GM21526 (cell line): ENCODE data around the gene ZNF536.
"Not testable (repeated sequence)": the region's sequence is repeated elsewhere in the genome, so short reads cannot be mapped to it uniquely, and the experiment has no call there.

Experiments used
- ATAC-seq: cut with Tn5 transposase; IDR thresholded peaks from one replicate; pipeline ENCODE4 v1.9.1; 2021; ENCODE audit warnings: moderate library complexity; ENCODE audit not compliant: unreplicated experiment, low FRiP score

Gene ZNF536

DNA sequence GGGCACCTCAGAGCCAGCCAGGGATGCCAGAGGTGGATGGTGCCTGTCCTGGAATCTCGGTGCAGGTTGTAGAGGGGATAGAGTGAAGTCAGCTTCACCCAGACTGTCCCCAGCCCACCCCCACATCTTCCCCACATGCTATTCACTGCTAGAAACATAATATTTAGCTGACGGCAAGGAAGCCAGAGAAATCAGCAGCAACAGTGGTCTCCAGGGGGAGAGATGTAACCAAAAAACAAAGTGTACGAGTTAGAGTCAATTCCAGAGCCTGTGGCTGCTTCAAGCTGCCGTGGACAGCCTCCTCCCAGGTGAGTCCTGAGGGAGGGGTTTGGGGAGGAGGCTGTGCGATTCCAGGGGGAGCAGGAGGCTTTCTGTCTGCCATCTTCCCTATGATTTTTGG is 97.6 kb downstream of the ZNF536 start:
- ATAC-seq: no peak

DNA sequence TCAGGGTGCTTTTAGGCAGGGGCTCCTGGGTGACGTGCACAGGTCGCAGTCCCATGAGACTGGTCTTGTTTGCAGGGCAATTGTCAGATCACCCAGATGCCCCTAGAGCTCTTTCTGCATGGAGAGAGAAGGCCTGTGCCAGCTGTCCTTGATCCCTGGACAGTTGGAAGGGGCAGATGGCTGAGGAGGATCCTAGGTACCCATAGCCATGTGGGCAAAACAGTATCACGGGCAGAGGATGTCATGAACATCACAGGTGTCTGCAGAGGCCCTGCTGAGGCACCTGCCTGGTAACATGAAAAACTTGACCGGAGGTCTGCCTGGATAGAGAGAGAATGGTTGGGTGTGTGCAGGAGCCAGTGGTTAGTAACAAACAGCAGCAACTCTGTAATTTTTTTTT is 99.3 kb downstream of the ZNF536 start:
- ATAC-seq: no peak

DNA sequence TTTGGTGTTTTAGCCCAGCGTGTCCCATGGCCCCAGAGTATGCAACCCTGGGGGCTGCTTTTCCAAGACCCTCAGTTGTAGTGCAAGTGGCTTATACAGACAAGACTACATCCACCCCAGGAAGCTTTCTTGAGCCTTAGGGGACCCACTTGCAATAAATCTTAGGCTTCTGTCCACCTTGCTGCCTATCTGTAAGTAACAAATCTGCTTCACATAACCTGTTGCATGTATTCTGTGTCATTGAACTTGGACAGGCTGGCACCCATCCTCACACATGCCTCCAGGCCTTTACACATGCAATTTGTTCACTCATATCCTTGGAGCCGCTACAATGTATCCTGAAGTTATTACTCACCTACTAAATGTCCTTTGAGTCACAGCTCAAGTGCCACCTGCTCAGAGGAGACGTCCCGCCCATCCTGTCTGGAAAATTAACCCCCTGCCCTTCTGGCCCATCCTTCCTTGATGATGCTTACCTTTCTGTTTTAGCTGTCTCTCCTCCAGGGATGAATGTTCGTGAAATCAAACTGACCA is 101.2 kb downstream of the ZNF536 start:
- no peak for ATAC-seq

DNA sequence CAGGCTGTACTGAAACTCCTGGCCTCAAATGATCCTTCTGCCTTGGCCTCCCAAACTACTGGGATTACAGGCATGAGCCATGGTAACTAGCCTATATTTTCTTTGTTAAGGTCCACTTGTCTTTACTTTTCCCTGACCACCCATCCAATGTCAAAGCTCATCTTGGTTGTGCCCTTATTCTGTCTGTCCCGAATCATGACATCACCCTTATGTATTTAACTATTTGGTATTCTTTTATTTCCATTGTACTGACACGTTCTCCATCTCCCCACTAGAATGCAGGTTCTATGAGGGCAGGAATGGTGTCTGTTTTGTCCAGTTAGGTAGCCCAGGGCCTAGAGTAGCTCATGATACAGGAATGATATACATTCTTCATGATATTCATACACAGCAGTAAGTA is 104.8 kb downstream of the ZNF536 start:
- no peak for ATAC-seq

DNA sequence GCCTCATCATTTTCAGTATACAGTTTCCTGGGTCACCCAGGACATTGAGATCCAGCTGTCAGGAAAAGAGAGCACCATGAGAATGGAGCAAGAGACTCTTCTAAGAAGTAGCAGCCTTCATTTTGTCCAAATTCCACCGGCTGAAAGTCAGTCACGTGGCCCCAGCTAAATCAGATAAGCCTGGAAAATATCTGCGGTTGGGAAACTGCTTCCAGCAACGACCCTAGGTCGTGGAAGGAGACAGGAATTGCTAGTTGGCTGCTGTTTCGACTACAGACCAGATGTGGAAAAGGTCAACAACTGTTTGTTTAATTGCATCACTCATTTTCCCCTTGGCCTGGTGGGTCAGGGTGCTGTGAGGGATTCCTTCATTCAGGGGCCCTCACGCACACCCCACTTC is 107.0 kb downstream of the ZNF536 start:
- no peak for ATAC-seq

DNA sequence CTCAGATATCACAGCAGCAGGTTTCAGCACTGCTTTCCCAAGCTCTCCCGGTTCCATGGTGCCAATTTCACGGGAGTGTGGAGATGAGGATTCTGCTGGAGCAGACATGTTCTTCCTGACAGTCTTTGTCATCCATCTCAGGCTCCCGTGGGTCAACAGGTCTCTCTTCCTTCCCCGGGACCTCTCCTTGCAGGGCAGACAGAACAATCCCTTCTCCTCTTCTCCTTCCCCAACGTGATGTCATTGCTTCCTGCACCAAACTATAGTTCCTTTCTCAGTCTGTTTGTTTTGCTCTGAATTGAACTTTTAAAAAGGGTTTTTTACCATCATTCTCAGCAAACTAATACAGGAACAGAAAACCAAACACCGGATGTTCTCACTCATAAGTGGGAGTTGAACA is 107.9 kb downstream of the ZNF536 start:
- no peak for ATAC-seq

DNA sequence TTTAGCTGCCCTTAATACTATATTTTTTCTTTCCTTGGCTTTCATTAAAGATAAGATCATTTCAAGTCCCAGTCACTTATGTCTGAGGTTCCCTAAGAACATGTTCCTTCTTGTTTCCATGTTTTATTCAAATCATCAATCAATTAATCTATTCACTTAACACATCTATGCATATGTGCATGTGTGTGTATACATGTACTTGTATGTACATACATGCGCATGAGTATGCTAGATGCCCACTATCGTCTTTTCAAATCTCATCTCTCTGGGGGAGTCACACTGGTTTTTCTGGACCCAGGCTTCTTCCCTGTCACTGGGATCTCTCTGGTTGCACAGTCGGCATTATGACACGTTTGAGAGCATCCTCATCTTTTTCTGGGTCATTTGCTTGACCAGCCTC is 108.9 kb downstream of the ZNF536 start:
- no peak for ATAC-seq

DNA sequence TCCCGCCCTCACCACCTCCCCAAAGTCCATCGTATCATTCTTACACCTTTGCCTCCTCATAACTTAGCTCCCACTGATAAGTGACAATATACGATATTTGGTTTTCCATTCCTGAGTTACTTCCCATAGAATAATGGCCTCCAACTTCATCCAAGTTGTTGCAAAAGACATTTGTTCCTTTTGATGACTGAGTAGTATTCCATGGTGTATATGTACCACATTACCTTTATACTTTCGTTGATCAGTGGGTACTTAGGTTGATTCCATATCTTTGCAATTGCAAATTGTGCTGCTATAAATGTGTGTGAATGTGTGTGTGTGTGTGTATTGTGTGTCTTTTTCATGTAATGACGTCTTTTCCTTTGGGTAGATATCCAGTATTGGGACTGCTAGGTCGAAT is 109.6 kb downstream of the ZNF536 start:
- ATAC-seq: no peak

DNA sequence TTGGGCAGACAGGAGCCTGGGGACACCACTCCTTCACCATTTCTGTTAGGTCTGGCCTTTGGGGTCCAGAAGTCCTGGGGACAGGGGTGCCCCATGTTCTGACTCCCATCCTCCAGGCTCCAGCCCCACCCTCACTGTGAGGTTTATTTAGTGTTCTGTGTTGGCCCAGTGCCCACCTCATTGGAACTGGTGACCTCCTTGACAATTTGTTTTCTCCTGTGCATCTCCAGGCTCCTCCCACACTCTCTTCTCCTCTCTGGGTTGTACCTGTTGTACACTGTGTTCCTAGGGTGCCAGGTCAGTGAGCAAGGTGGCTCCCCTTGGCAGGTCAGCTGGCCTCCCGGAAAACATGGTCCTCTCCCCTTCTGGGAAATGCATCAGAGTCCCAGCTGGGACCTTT is 110.8 kb downstream of the ZNF536 start:
- no peak for ATAC-seq

DNA sequence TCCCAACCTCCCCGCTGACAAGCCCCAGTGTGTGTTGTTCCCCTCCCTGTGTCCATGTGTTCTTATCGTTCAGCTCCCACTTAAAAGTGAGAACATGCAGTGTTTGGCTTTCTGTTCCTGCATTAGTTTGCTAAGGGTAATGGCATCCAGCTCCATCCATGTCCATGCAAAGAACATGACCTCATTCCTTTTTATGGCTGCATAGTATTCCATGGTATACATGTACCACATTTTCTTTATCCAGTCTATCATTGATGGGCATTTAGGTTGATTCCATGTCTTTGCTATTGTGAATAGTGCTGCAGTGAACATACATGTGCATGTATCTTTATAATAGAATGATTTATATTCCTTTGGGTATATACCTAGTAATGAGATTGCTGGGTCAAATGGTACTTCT is 114.1 kb downstream of the ZNF536 start:
- ATAC-seq: not testable (repeated sequence)

DNA sequence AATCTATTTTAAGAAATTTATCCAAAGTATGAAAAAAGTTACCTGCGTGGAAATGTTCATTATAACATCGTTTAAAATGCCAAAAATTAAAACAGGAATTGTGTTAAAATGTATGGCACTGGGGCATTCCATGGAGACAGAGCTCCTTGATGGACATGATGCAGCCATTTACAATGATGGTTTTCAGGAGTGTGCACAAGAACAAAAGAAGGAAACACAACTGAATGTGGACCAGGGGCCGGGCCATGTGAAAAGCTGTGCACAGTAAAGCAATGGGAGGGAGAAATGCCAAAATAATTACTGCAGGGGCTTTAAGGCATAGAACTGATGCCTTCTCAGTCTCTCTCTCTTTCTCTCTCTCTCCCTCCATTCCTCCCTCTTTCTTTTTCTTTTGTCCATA is 115.0 kb downstream of the ZNF536 start:
- no peak for ATAC-seq

DNA sequence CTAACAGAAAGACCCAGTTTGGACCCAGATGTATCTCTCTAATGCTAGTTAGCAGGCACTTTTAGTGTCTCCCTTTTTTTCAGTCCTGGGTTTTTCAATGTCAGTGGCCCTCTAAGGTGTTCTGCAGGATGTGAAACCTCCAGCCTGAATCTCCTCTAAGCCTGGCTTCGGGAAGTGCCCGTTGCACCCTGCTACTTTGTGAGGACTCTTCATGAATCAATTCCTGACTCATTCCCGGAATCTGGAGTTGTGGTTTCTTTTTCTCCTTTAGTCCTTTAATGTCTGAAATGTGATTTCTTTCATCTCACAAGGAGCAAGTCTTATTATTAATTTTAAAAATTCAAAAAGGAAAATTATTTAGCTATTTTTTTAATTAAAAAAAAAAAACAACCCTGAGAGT is 116.0 kb downstream of the ZNF536 start:
- no peak for ATAC-seq

DNA sequence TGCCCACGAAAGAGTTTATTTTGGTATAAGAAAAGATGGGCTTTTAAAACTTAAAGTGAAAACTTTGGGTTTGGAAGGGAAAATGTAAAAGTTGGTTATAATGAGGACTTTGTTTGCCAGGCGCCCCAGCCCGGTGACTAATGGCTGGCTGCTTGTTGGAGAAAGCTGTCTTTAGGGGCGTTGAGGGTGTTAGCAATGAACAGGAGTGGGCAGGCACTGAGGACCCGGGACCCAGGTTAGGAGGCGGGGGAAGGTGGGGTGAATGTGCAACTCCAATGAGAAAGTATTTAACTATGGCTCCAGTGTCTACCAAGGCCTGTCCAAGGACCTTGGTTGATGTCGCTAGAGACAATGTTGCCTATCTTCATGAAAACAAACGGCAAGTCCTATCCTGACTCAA is 118.6 kb downstream of the ZNF536 start:
- no peak for ATAC-seq

DNA sequence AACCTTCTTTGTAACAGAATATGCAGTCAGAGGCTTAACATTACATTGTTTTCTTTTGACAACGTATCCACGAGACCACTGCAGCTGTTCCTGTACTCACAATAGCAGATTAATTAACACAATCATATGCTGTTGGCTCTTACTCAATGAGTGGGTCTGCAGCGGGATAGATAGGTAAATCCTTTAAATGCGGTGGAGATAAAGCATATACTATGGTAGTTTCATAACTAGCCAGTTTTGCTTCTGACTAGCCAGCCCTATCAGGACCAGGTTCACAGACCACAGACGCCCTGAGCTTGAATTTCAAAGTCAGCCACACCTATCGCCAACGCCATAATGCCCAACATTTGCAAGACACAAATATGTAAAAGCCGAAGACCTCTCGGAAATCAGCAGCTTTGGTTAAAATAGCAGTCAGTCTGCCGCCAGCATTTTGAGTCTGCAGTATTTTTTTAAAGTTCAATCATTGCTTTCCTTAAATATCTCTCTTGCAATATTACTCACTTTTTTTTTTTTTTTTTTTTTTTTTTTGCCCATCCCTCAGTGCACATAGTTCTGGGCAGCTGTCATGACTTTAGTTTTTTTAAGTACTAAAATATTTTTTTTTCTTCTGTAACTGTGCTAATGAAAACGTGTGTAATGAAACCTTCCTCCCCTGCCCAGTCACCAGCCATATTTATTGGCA is 120.5 kb downstream of the ZNF536 start:
- ATAC-seq: no peak

DNA sequence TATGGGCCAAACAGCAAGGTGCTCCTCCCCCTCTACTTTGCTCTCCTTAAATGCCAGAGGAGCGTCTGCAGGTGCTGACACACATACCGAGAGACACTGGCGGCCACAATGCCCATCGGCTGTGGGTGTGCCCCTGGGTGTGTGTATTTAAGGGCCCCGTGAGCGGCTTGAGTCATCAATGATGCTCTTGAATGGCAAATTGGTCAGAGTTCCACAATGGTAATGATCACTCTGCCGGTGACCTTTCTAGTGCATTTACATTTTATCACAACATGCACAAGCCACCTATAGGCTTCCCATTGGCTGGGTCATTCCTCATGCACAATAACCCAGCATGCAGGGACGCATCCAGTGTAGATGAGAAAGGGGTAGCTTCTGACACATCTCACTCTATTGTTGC is 124.8 kb downstream of the ZNF536 start:
- no peak for ATAC-seq

DNA sequence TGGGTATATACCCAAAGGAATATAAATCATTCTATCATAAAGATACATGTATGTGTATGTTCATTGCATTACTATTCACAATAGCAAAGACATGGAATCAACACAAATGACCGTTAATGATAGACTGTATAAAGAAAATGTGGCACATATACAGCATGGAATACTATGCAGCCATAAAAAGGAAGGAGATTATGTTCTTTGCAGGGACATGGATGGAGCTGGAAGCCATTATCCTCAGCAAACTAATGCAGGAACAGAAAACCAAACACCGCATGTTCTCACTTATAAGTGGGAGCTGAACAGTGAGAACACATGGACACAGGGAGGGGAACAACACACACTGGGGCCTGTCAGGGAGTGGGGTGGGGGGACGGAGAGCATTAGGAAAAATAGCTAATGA is 125.9 kb downstream of the ZNF536 start:
- ATAC-seq: not testable (repeated sequence)

DNA sequence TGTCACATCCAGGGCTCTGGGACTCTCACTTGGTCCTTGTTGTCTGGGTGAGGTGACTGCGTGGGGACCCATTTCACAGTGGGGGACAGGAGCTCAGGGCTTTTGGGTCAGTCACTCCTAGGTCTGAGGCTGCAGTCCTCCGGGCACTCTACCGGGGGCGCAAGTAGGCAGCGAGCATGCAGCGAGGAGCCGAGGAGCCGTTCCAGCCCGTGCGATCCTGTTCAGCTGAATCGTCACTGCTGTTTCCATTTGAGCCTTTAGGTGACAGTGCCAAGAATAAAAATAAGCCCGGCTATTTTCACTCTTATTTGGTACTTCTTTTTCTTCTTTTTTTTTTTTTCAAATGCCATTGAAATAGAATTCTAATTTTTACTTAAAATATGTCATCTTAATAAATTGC is 126.5 kb downstream of the ZNF536 start:
- no peak for ATAC-seq

DNA sequence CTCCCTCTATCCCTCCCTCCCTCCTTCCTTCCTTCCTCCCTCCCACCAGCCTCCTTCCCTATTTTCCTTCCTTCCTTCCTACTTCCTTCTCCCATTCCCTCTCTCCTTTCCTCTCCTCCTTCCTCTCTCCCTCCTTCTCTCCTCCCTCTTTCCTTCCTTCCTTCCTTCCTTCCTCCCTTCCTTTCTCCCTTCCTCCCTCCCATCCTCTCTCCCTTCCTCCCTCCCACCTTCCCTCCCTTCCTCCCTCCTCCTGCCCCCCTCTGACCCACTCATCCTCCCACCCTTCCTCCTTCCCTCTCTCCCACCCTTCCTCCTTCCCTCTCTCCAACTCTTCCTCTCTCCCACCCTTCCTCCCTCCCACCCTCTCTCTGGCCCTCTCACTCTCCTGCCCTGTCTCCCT is 132.1 kb downstream of the ZNF536 start:
- no peak for ATAC-seq

DNA sequence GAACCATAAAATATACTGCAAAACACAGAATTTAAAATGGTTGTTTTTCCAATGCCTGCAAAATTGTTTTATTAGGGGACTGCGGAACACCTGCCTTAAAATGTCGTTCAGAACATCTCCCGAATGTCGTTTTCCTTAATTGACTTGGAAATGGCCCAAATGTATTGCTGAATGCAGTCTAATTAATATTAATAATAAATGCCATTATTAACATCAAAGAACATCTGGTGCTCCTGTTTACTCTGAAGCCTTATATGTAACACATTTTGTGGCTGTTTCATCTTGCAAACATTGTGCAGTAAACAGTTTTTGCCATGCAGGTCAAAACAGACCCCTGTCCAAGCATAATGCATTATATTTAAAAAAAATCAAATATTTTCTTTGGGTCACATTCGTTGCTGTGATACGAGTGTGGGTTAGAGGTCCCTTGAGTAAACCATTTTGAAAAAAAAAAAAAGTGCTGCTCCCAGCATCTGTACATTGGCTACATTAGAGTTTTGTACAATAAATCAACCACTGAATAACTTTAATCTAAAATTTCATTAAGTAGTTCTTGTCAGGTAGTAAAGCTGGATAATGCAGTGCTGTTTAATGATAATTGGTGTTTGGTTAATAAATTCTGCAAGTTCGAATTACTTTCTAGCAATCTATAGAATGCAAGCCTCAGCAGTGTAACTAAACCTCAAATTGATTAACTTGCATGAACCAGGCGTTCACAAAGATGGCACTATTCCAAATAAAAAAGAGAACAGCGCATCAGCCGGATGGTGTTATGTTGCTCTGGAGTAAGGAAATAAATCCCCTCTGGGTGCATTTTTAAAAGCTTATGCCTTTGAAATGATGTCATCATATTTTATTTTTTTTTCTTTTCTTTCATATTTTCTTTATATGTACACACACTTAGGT is 140.2 kb downstream of the ZNF536 start:
- no peak for ATAC-seq

DNA sequence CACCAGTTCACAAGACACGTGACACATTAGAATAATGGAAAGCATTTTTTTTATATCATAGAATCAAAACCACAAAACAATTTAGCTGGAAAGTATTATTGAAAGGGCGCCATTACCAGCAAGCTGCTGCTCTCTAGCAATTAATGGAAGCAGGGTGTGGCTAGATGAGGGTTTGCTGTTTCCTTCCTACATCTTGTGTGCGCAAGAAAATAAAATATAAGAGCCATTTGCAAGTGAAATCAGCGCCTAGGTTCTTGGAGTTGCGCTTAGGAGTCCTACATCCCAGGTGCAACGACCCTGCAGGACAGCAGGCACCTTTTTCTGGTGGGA is 140.9 kb downstream of the ZNF536 start:
- ATAC-seq: no peak

DNA sequence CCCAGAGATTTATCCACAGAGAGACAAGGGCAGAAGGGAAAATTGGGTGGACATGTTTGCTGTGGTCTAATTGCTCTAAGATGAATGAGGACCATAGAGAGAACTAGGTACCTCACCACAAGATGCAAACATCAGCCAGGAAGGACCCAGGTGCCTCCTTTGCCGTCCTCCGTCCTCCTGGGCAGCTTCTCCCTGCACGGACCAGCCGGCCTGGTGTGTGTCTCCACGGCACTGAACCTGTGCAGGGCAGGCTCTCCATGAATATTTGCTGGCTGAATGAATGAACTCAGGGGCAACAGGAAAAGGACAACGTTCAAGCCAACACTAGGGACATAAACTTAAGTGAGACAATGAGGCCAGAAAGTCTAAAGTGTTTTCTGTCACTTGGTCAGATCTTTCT is 143.9 kb downstream of the ZNF536 start:
- ATAC-seq: no peak

DNA sequence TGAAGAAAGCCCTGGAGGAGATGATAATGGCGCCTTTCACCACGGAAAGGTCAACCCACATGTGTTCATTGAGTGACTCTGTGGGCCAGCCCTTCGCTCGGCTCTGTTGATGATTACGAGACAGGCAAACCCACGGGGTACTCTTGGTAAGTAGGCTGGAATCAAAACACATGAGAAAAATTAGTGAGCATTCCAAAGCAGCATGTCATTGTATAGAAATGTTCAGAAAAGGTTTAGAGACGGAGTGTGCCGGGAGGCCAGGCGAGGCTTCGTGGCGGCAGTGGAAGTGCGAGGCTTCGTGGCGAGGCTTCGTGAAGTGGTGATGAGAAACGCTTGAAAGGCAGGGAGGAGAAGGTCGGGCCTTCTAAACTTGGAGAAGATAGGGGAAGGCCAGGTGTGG is 144.3 kb downstream of the ZNF536 start:
- ATAC-seq: no peak
